Measurements from ENCODE around the gene GVQW3.

The GVQW3 gene

DNA sequence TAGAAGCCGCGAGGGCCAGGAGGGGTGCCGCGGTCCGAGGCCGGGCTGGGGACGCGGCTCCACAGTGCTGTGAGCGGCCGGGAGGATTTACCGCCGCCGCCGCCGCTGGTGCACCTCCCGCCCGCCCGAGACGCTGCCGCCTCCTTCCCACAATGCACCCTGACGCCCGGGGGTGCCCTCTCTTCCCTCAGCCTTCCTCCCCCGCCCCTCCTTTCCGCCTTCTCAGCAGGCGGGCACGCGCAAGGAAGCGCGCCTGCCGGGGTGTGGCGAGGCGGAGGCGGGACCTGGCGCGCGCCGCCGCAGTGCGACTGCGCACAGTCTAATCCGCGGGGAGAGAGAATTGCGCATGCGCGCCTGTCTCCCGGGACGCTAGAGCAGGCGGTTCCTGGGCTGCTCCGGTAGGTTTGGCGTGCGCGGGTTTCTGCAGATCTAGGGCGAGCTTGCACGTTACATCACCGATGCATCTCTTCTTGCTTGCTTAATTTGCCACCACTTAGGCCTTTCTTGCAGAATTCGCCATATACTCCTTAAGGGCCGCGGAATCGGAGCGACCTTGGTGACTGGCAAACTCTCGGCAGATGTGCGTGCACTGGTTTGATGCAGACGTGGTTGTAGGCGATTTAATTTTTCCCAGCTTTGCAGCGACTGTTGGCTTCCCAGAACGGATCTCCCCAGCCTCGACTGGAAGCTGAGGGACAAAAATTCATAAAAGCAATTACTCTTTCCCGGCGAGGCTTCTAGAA is at the start of gene GVQW3, which contains the start of gene THAP12:
Gene GVQW3 (plus strand): TSS at position 347 of the 743 bp plus-strand sequence. CDS start 506 bp downstream, outside the sequence.
Gene THAP12 (minus strand): TSS at position 156 of the 743 bp plus-strand sequence. CDS start 296 bp downstream, outside the sequence.
- peak; percentile 98 for DNase-seq

DNA sequence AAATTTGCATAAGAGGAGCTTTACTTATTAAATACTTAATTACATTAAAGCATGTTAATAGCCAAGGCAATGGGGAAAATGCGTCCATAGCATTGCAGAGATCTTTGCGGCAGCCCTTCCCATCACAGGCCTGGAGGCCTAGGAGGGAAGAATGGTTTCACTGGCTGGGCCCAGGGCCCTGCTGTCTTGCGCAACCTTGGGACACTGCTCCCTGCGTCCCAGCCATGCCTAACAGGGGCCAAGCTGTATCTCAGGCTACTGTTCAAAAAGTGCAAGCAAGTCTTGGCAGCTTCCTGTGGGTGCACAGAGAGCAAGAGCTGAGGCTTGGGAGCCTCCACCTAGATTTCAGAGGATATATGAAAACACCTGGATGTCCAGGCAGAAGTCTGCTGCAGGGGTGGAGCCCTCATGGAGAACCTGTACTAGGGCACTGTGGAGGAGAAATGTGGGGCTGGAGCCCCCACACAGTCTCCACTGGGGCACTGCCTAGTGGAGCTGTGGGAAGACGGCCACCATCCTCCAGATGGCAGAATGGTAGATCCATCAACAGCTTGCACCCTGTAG is 46.2 kb upstream of the GVQW3 start:
- DNase-seq, result no peak

GRCh38 chr11:76335842-76336241 is 45.3 kb upstream of the GVQW3 start:
- DNase-seq, result no peak

GRCh38 chr11:76336597-76336996 is 44.5 kb upstream of the GVQW3 start:
- no peak for DNase-seq

DNA sequence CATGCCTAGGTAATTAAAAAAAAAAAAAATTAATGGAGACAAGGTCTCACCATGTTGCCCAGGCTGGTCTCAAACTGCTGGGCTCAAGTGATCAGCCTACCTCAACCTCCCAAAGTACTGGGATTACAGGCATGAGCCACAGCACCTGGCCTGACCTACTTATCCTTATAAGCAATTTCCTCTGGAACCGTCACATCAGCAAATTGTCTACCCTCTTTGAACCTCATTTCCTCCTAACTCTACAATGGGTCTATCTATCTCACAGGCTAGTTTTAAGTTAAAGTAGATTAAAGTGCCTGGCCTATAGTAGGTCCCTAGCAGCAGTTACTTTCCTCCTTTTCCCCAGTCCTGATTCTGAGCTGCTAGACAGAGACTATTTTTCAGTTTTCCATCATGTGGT is 43.7 kb upstream of the GVQW3 start:
- no peak for DNase-seq

DNA sequence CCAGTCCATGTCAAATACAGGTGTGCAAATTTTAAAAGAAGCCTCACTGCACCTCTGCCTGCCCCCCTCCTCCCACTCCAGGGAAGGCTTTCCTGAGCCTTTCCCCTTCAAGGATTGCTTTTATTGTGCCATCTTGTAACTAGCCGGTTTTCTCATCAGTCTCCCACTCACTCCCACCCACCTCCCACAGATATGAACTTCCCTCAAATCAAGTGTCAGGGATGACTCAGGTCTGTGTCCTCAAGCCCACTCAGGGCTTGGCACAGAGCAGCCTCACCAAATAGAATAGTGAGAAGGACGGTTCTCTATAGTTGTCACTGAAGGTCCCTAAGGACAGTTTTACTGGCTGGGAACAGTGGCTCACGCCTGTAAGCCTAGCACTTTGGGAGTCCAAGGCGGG is 43.2 kb upstream of the GVQW3 start:
- DNase-seq, result no peak

DNA sequence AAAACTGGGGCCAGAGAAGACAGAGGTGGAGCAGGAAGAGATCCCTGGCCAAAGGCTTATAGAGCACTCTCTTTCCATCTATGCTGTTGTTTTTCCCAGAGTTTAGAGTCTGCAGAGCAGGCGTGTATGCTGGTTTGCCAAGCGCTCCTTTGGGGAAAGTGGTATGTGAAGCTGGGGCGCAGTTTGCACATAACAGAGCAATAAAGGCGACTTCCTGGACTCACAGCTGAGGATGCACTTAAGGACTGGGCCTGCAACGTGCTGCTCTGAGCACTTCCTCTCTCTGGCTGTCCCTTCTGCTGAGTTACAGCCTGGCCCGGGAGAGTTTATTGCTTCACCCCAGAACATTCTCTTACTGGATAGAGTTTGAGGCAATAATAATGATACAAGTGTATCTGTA is 41.9 kb upstream of the GVQW3 start:
- peak; percentile 47 for DNase-seq

DNA sequence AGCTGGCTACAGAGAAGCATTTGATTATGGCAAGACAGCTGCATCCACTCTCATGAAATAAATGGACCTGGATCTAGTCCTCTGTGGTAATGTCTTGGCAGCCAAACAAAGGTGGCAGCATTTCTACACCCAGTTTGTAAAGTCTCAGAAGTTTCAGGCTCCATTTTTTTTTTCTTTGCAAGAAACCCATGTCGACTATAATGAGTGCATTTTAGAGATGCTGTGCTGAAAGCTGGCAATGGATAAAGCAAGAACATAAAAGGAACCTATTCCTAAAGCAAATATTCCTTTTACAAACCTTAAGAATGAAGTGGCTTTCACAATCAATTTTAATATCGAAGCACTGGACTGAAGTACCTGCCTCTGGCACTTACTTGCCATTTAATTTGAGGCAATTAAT is 33.7 kb upstream of the GVQW3 start:
- DNase-seq, result no peak

DNA sequence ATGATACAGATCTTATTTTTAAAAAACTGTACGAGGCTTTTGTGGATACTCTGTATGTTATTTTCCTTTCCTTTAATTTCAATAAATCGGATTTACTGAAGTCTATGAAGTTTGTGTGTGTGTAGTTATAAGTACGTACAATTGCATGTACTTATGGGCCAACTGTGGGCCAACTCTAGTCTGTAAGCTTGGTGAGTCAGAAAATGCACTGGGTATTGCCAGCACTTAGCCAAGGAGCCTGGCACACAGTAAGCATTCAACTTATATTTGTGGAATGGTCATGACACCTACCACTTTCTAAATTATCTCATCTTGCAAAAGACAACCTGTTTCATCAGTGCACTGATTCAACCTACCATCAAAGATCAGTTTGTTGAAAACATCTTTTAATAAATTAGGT is 32.8 kb upstream of the GVQW3 start:
- no peak for DNase-seq

- no peak for DNase-seq
These were observed 26.0 kb upstream of the GVQW3 start for GRCh38 chr11:76355172-76355571.

DNA sequence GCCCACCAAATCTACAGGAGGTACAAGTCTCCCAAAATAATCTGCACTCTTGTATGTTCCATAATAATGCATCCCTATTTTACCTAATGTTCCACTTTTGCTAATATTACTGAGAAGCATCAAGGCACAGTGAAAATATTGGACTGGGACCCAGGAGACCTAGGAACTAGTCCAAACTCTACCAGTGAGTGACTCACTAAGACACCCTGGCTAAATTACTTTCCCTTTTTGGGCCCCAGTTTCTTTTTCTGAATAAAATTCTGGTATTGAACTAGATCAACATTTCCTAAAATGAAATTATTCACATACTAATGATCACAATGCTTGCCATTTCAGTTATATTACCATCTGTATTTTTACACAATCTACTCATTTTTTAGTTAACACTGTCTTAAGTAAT is 19.7 kb upstream of the GVQW3 start:
- no peak for DNase-seq

DNA sequence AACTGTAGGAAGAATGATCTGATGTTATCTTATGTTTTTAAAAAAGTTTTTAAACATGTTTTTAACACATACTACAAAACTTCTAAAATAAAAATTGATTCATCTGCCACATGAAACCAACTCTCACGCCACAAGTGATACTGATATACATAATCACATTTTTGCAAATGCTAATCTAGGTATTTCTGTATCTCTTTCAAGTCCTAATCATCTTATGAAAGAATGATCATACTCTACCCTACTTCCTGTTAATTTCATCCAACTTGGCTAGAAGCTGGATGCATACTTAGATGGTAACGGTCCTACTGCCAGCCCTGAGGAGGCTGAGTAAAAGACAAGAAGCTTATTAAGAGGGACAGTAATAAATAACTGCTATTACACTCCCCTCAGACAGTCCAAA is 19.3 kb upstream of the GVQW3 start:
- no peak for DNase-seq

- DNase-seq, result no peak
These were observed 18.4 kb upstream of the GVQW3 start for GRCh38 chr11:76362716-76363115.

DNA sequence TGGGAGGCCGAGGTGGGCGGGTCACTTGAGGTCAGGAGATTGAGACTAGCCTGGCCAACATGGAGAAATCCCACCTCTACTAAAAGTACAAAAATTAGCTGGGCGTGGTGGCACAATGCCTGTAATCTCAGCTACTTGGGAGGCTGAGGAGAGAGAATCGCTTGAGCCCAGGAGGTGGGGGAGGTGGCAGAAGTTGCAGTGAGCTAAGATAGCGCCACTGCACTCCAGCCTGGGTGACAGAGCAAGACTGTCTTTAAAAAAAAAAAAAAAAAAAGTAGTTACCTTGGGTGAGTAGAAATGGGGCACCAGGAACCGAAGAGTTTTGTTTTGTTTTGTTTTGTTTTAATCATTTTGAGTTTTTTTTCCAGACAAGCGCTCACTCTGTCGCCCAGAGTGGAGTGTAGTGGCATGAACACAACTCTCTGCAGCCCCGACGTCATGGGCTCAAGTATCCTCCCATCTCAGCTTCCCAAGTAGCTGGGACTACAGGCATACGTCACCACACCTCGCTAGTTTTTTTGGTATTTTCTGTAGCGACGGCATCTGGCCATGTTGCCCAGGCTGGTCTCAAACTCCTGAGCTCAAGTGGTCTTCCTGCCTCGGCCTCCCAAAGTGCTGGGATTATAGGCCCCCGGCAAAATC is 16.0 kb upstream of the GVQW3 start:
- DNase-seq, result no peak

DNA sequence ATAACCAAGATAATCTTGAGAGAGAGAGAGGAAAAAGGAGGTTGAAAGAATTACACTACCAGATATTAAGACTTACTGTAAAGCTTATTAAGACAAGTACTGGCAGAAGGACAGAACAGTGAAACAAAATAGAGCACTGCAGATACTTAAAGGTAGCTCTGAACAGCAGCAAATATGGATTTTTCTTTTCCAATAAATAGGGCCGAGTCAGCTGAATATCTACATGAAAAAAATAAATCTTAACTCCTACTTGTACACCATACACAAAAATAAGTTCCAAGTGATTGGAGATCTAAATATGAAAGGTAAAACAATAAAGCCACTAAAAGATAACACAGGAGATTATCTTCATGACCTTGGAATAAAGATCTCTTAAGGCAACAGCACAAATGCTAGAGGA is 12.6 kb upstream of the GVQW3 start:
- DNase-seq, result no peak

DNA sequence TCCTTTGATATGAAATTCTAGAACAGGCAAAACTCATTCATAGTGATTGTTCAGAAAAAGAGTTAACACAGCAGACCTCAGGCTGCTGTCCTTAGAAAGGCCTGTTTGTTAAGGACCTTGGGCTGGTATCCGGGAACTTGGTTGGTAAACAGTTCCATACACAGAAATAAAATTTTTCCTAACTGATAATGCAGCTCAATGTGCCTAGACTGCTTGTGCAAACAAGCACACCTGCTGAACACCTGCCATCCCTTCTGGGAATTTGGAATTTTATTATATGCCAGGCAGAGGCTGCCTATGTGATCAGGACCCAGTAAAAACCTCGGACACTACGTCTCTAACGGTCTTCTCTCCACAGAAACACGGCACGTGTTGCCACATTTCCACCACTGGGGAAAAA is 11.7 kb upstream of the GVQW3 start:
- no peak for DNase-seq

DNA sequence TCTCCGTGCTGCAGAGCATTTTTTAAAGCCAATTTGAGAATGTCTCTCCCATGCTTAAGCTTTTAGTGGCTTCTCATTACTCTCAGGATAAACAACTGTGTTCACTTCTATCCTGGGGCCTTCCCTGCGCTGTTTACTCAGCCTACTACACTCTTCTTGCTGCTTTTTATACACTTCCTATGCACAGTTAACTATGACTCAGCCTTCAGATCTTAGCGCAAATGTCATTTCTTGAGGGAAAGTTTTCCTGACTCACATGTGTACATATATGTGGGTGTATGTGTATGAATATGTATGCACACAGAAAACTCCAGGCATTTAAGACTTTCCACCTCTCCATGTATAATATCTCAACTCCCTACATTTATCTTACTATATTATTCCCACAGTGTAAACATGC is 10.0 kb upstream of the GVQW3 start:
- peak; percentile 77 for DNase-seq

DNA sequence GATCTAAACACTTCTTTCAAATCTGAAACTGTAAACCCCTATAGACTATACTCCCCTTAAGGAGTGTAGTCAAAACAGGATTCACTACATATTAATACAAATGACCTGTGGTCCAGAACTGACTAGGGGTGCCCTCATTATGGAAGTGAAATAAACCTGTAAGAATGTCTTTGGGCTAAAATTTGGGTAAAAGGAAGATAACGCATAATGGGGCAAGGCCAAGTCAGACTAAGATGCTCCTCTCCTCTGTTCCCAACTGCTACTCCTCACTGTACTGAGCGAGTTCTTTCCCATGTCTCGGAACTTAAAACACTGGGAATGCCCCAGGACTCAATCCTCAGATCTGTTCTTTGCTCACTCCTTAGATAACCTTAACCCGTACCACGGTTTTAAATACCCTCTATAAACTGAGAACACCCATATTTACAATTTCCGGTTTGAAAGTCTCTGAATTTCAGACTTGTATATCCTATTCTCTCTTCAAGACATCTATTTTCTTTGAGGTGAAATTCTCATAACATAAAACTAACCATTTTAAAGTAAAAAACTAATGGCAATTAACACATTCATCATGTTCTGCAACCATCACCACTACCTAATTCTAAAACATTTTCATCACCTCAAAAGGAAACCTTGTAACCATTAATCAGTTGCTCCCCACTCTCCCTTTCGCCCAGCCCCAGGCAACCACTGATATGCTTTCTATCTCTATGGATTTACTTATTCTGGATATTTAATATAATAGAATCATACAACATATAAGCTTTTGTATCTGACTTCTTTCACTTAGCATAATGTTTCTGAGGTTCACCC is 4.2 kb upstream of the GVQW3 start:
- DNase-seq, result no peak

- DNase-seq, result peak; percentile 11
These were observed 1.3 kb upstream of the GVQW3 start for GRCh38 chr11:76379807-76380158.

DNA sequence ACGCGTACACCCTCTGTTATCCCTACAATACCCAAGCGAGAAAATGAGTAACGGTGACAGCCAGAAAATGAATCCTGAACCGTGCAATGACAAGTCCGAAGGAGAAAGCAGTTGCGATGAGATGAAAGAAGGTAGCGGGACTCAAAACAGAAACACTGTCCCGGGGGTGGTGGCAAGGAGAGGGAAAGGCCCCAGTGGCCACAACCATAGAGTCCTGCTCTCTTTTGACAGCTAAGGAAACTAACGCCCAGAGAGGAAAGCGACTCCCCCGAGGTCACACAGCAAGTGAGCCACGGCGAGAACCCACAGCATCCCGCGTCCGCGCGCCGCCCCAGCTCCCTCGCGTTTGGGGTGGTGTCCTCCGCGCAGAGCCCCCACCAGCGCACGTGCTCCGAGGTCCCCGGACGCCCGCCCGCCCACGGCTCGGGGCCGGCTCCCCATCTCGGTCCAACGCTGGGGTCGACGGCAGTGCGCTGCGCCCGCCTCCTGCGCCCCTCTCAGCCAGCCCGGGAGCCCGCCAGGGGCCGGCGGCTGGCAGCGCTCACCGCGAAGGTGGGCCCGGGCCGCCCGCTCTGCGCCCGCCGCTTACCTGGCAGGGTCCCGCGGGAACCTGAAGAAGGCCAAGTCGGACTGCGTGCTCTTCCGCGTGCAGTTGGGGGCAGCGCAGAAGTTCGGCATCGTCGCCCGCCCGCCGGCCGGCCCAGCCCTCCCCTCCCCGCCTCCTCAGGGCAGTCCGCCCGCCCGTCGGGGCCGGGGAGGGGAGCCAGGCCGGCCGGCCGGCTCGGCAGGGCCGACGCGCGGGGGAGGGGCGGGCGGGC is 755 bp upstream of the GVQW3 start:
- DNase-seq, result peak; percentile 12

DNA sequence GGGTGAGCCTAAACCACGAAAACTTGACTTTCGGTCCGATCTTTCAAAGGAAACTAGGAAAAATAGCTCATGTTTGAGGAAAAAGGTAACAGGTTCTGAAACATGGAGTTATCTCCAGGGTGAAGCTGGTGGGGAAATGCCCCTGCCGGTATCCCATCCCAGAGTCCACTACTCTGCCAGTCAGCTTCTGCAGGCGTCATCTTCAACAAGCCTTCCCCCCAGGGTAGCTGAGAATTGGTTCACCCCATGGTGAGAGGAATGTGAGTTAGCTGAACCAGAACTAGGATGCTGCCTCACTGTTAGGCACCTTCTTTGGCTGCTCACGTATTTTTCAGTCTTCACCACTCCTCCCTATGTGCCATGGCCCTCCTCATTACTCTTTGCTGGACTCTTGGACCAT is 1.1 kb downstream of the GVQW3 start:
- no peak for DNase-seq

- no peak for DNase-seq
These were observed 4.8 kb downstream of the GVQW3 start for GRCh38 chr11:76385903-76386302.

- no peak for DNase-seq
These were observed 7.3 kb downstream of the GVQW3 start for GRCh38 chr11:76388408-76388807.

Measured in fibroblast of skin of right biceps (primary cell).